Lower leg skin (tissue), 3 donors: ENCODE data around the gene MFGE8.
"Not testable (repeated sequence)": the region's sequence is repeated elsewhere in the genome, so short reads cannot be mapped to it uniquely, and the experiment has no call there.

Experiments used
- CTCF ChIP-seq, 3 donors: fragments of 450-650 bp; IDR thresholded peaks; one replicate each; pipeline ENCODE4 v1.5.1; 2016; ENCODE audit warnings: antibody characterized with exemption in 3 of 3, mild to moderate bottlenecking in 3 of 3, moderate library complexity in 2 of 3
- POLR2A ChIP-seq, 2 donors: fragments of 450-650 bp; IDR thresholded peaks; one replicate each; pipeline ENCODE4 v1.6.1; 2016 to 2017; ENCODE audit warnings: antibody characterized with exemption in 2 of 2, mild to moderate bottlenecking in 1 of 2, moderate library complexity in 1 of 2

- not testable (repeated sequence) for TF ChIP-seq CTCF, POLR2A (IDR thresholded peaks at IDR 0.05)
Observed at GRCh38 chr15:88920892-88921435, 7.8 kb upstream of the MFGE8 start.
